GM23338 (cell line): ENCODE data around the gene SLC10A2. TPM values are rescaled to one million over a fixed set of nuclear protein-coding genes. Genes with fewer than 3 reads are reported as not detected.

ENCODE experiments used
- ATAC-seq: fragments of 200-7000 bp; cut with Tn5 transposase; 3 replicates; pipeline ENCODE4 v1.9.1; 2020
- DNase-seq: peaks from one replicate; pipeline ENCODE4 v3.0.0-alpha.2; 2015; ENCODE audit warnings: low spot score
- H2AFZ ChIP-seq: fragments of 200-600 bp; sonication (generic); 2 replicates; pipeline ENCODE4 v1.8.0; 2016; ENCODE audit warnings: antibody characterized with exemption, mild to moderate bottlenecking, moderate library complexity
- H3F3A ChIP-seq: fragments of 200-600 bp; sonication (generic); replicated peaks from 2 replicates; pipeline ENCODE4 v1.8.0; 2017; ENCODE audit warnings: antibody characterized with exemption, mixed run types, low read depth
- H3K27ac ChIP-seq: fragments of 200-600 bp; sonication (generic); 2 replicates; pipeline ENCODE4 v1.6.1; 2016; ENCODE audit warnings: low read depth
- H3K27me3 ChIP-seq: fragments of 200-600 bp; sonication (generic); 2 replicates; pipeline ENCODE4 v1.8.0; 2016; ENCODE audit warnings: mild to moderate bottlenecking, mixed run types, moderate library complexity; ENCODE audit not compliant: insufficient read depth
- H3K36me3 ChIP-seq: fragments of 200-600 bp; sonication (generic); 2 replicates; pipeline ENCODE4 v1.8.0; 2016; ENCODE audit warnings: mild to moderate bottlenecking; ENCODE audit not compliant: insufficient read depth
- H3K4me1 ChIP-seq: fragments of 200-600 bp; sonication (generic); 2 replicates; pipeline ENCODE4 v1.8.0; 2016; ENCODE audit warnings: mild to moderate bottlenecking, moderate library complexity; ENCODE audit not compliant: insufficient read depth
- H3K4me2 ChIP-seq: fragments of 200-600 bp; sonication (generic); 2 replicates; pipeline ENCODE4 v1.7.1; 2017; ENCODE audit warnings: mixed run types
- H3K4me3 ChIP-seq: fragments of 200-600 bp; sonication (generic); 2 replicates; pipeline ENCODE4 v1.6.1; 2016; ENCODE audit warnings: mixed run types
- H3K79me2 ChIP-seq: fragments of 200-600 bp; sonication (generic); replicated peaks from 2 replicates; pipeline ENCODE4 v1.8.0; 2017; ENCODE audit warnings: mild to moderate bottlenecking; ENCODE audit not compliant: insufficient read depth
- H3K9me2 ChIP-seq: fragments of 200-600 bp; sonication (generic); 2 replicates; pipeline ENCODE4 v1.8.0; 2017; ENCODE audit not compliant: insufficient read depth
- H4K20me1 ChIP-seq: fragments of 200-600 bp; sonication (generic); replicated peaks from 2 replicates; pipeline ENCODE4 v1.8.0; 2017; ENCODE audit warnings: mild to moderate bottlenecking; ENCODE audit not compliant: insufficient read depth
- H3K27ac Mint-ChIP-seq: 2 replicates; pipeline ENCODE4 v1.8.0; 2020; ENCODE audit warnings: inconsistent platforms, mild to moderate bottlenecking, moderate library complexity, mixed read lengths
- H3K27me3 Mint-ChIP-seq: 3 replicates; pipeline ENCODE4 v1.8.0; 2022; ENCODE audit warnings: low read depth, mild to moderate bottlenecking, moderate library complexity, mixed read lengths, inconsistent platforms; ENCODE audit not compliant: insufficient read depth, poor library complexity
- H3K36me3 Mint-ChIP-seq: 3 replicates; pipeline ENCODE4 v1.8.0; 2021; ENCODE audit warnings: low read depth, mild to moderate bottlenecking, inconsistent platforms, moderate library complexity, mixed read lengths
- H3K4me1 Mint-ChIP-seq: 3 replicates; pipeline ENCODE4 v1.8.0; 2020; ENCODE audit warnings: mild to moderate bottlenecking, inconsistent platforms, mixed read lengths
- H3K4me3 Mint-ChIP-seq: 3 replicates; pipeline ENCODE4 v1.8.0; 2021; ENCODE audit warnings: moderate library complexity, mild to moderate bottlenecking, inconsistent platforms, mixed read lengths
- H3K9me3 Mint-ChIP-seq: 3 replicates; pipeline ENCODE4 v1.8.0; 2020; ENCODE audit warnings: moderate library complexity, mild to moderate bottlenecking, inconsistent platforms, mixed read lengths
- CREB1 ChIP-seq: fragments of 250-450 bp; sonication (Bioruptor Pico); IDR thresholded peaks from 2 replicates; pipeline ENCODE4 v1.5.0; 2020; ENCODE audit warnings: low read depth, mild to moderate bottlenecking, moderate library complexity
- CTCF ChIP-seq, 2 experiments: fragments of 200-600 bp in 1 of 2; sonication (generic) in 1 of 2; conservative IDR thresholded peaks; 2 replicates each; pipeline versions ENCODE4 v1.5.1 to v1.6.1; 2016 to 2017; ENCODE audit warnings: antibody characterized with exemption in 2 of 2, low read depth in 2 of 2, mild to moderate bottlenecking in 2 of 2, moderate library complexity in 1 of 2
- ETS1 ChIP-seq: IDR thresholded peaks from 2 replicates; pipeline ENCODE4 v1.6.1; 2016; ENCODE audit warnings: antibody characterized with exemption
- EZH2 ChIP-seq: fragments of 200-600 bp; sonication (generic); IDR thresholded peaks from one replicate; pipeline ENCODE4 v1.8.0; 2017; ENCODE audit warnings: antibody characterized with exemption, mild to moderate bottlenecking, low read depth; ENCODE audit not compliant: unreplicated experiment
- EZH2phosphoT487 ChIP-seq: fragments of 200-600 bp; sonication (generic); IDR thresholded peaks from one replicate; pipeline ENCODE4 v1.8.1; 2018; ENCODE audit warnings: antibody characterized with exemption; ENCODE audit not compliant: unreplicated experiment
- JUNB ChIP-seq: IDR thresholded peaks from one replicate; pipeline ENCODE4 v1.6.1; 2016; ENCODE audit warnings: antibody characterized with exemption; ENCODE audit not compliant: unreplicated experiment
- NANOG ChIP-seq: IDR thresholded peaks from 2 replicates; pipeline ENCODE4 v1.6.1; 2016; ENCODE audit warnings: antibody characterized with exemption, borderline replicate concordance
- POLR2AphosphoS5 ChIP-seq: IDR thresholded peaks from 2 replicates; pipeline ENCODE4 v1.6.1; 2016; ENCODE audit warnings: antibody characterized with exemption, low read depth
- REST ChIP-seq: IDR thresholded peaks from one replicate; pipeline ENCODE4 v1.6.1; 2018; ENCODE audit warnings: antibody characterized with exemption; ENCODE audit not compliant: unreplicated experiment
- STAT1 ChIP-seq: IDR thresholded peaks from one replicate; pipeline ENCODE4 v1.6.1; 2016; ENCODE audit warnings: antibody characterized with exemption; ENCODE audit not compliant: unreplicated experiment
- ZNF114 ChIP-seq: fragments of 250-450 bp; sonication (Bioruptor Pico); IDR thresholded peaks from 2 replicates; pipeline ENCODE4 v1.5.0; 2020; ENCODE audit warnings: mild to moderate bottlenecking, moderate library complexity
- ZNF331 ChIP-seq: fragments of 250-450 bp; sonication (Bioruptor Pico); IDR thresholded peaks from 2 replicates; pipeline ENCODE4 v1.5.0; 2020; ENCODE audit warnings: low read depth, mild to moderate bottlenecking, moderate library complexity
- ZNF462 ChIP-seq: fragments of 250-450 bp; sonication (Bioruptor Pico); IDR thresholded peaks from 2 replicates; pipeline ENCODE4 v1.5.0; 2020; ENCODE audit warnings: mild to moderate bottlenecking, moderate library complexity
- polyA plus RNA-seq: library from polyadenylated mRNA; unstranded; fragments of >200 nt; fragmentation: Nextera tagmentation; extraction: Ambion mirVana; gene quantifications from 2 replicates; pipeline ENCODE4 v1.2.1, GENCODE V29; 2016
- total RNA-seq: library from RNA; depleted of rRNA; stranded (reverse); fragments of >200 nt; shearing (Covaris generic); gene quantifications from 2 replicates; pipeline ENCODE4 v1.2.3, GENCODE V29; 2014

SLC10A2 gene
- total and polyA plus RNA-seq, 2 experiments from 2014 or later = not detected

- H3F3A ChIP-seq = no peaks in the 10 kb centered on the region
- no peak overlapping the region for H3K4me3 ChIP-seq
- peaks cover 32% of the 10 kb centered on the region for H3K36me3 Mint-ChIP-seq
These were observed 11.1 kb downstream of the SLC10A2 start for GRCh38 chr13:103055166-103055565.

More at GRCh38 chr13:103055166-103055565, 11.1 kb downstream of the SLC10A2 start:
- H3K4me3 Mint-ChIP-seq = no peak overlapping the region
- H3K9me3 Mint-ChIP-seq = peaks cover 55% of the 10 kb centered on the region
- H3K4me1 Mint-ChIP-seq = no peaks in the 10 kb centered on the region
- no peaks in the 10 kb centered on the region for H4K20me1 ChIP-seq
- ATAC-seq (no peak), DNase-seq (no peak)
- no peaks in the 10 kb centered on the region for H3K79me2 ChIP-seq
- peaks cover 3% of the 10 kb centered on the region for H3K27me3 Mint-ChIP-seq
- H2AFZ ChIP-seq = no peak overlapping the region
- H3K27ac ChIP-seq = no peak overlapping the region
- no peak overlapping the region for H3K4me2 ChIP-seq
- no peaks in the 10 kb centered on the region for H3K4me1 ChIP-seq
- H3K27ac Mint-ChIP-seq = no peak overlapping the region
- no peaks in the 10 kb centered on the region for H3K27me3 ChIP-seq
- H3K9me2 ChIP-seq = peaks cover 8% of the 10 kb centered on the region; the same call in 1 of the 2 replicates
- H3K36me3 ChIP-seq = peaks cover 6% of the 10 kb centered on the region; the same call in 1 of the 2 replicates
- TF ChIP-seq ZNF331 (CRISPR knock-in tag) = no peak
- TF ChIP-seq REST = no peak
- TF ChIP-seq EZH2phosphoT487 = no peak
- TF ChIP-seq POLR2AphosphoS5 = no peak
- TF ChIP-seq EZH2 = no peak
- TF ChIP-seq ETS1 = no peak
- TF ChIP-seq CTCF (conservative IDR thresholded peaks at IDR 0.05; ENCODE audit: low read depth in 2 of 2) = no peak
- no peak for TF ChIP-seq ZNF462 (CRISPR knock-in tag)
- TF ChIP-seq JUNB = no peak
- no peak for TF ChIP-seq STAT1
- no peak for TF ChIP-seq CREB1
- TF ChIP-seq ZNF114 (CRISPR knock-in tag) = no peak
- no peak for TF ChIP-seq NANOG
